HG02981 (cell line): Measurements from ENCODE around the gene SLC50A1.

Source experiments
- ATAC-seq: cut with Tn5 transposase; IDR thresholded peaks from one replicate; pipeline ENCODE4 v1.9.1; 2021; ENCODE audit warnings: mild to moderate bottlenecking, moderate library complexity; ENCODE audit not compliant: unreplicated experiment

SLC50A1 gene

GRCh38 chr1:155169541-155169940, 33.9 kb downstream of the SLC50A1 start:
- ATAC-seq = no peak

GRCh38 chr1:155170101-155170785, 34.6 kb downstream of the SLC50A1 start:
- no peak for ATAC-seq

- no peak for ATAC-seq
Measured at GRCh38 chr1:155170806-155171205, 35.2 kb downstream of the SLC50A1 start.

GRCh38 chr1:155171836-155172731, 36.4 kb downstream of the SLC50A1 start:
- ATAC-seq = no peak

GRCh38 chr1:155172732-155173477, 37.3 kb downstream of the SLC50A1 start, which contains the start of gene KRTCAP2:
KRTCAP2 (minus strand) TSS chr1:155173304; CDS start chr1:155173224, 80 bp downstream.
- peak; percentile 61 for ATAC-seq

GRCh38 chr1:155173478-155174323, 38.0 kb downstream of the SLC50A1 start, which contains the start of gene TRIM46:
TRIM46 (plus strand) TSS chr1:155173849; CDS start chr1:155173967, 118 bp downstream.
- ATAC-seq = no peak

- no peak for ATAC-seq
Measured at GRCh38 chr1:155174324-155175280, 39.0 kb downstream of the SLC50A1 start.

- ATAC-seq = no peak
Measured at GRCh38 chr1:155175281-155175926, 39.8 kb downstream of the SLC50A1 start.

- no peak for ATAC-seq
Measured at GRCh38 chr1:155175927-155176371, 40.3 kb downstream of the SLC50A1 start.

GRCh38 chr1:155176544-155177071, 41.0 kb downstream of the SLC50A1 start:
- no peak for ATAC-seq

- ATAC-seq = no peak
Measured at GRCh38 chr1:155177192-155177917, 41.7 kb downstream of the SLC50A1 start.

- no peak for ATAC-seq
Measured at GRCh38 chr1:155177918-155178281, 42.2 kb downstream of the SLC50A1 start.

GRCh38 chr1:155178441-155179111, 42.9 kb downstream of the SLC50A1 start:
- ATAC-seq = no peak

GRCh38 chr1:155179112-155180031, 43.7 kb downstream of the SLC50A1 start:
- ATAC-seq = no peak

- no peak for ATAC-seq
Measured at GRCh38 chr1:155181371-155182051, 45.9 kb downstream of the SLC50A1 start.
